Astrocyte of the spinal cord (primary cell): ENCODE results near the gene CCR7.
A peak's percentile ranks its signal among the peaks of the same experiment; 100 is the strongest.
"Not testable (repeated sequence)": the region's sequence is repeated elsewhere in the genome, so short reads cannot be mapped to it uniquely, and the experiment has no call there.

Experiments used
- DNase-seq: peaks from one replicate; pipeline ENCODE4 v3.0.0; 2011; ENCODE audit warnings: low read depth, low spot score
- H3K4me3 ChIP-seq: 2 replicates; pipeline ENCODE4 v1.5.1; 2011; ENCODE audit warnings: low read depth, mild to moderate bottlenecking, low read length, moderate library complexity
- CTCF ChIP-seq: IDR thresholded peaks from 2 replicates; pipeline ENCODE4 v1.5.1; 2012; ENCODE audit warnings: low read depth, mild to moderate bottlenecking, low read length, inconsistent platforms
- in situ Hi-C: cut with HindIII; loops from 2 replicates; pipeline ENCODE4 v1.10.0; 2017; ENCODE audit warnings: low sequenced_read_pairs

Gene CCR7

DNA sequence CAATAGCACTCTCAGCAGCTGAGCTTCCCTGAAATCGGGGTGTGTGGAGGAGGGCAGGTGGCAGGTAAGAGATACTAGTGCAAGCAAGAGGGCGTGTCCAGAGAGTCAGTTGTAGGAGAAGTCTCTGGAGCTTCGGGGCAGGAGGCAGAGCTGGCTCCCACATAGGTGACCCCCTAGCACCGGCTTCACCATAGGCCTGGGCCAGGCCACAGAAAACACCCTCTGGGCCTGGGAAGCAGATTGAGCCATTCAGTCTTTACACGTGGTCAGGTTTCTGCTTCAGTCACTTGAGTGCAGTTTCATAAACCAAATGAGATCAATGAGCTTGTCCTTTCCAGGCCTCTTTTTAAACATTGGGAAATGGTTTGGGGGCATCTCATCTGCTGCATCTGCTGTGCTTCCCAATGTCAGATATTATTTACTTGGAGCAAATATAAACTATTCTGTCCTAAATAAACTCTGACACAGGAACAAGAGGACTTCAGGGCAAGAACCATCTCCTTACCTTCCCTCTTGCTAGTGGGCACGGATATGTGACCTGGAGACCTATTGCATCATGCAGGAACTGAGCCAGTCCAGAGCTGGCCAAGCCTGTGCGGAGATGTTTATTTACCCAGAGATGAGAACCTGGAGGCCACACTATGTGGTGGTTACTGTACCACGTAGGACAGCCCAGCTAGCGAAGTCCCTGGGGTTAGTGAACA, 16.1 kb downstream of the CCR7 start:
- in situ Hi-C loops, result no loop called here
- no peak for TF ChIP-seq CTCF
- peak; percentile 94 for DNase-seq
- no peak overlapping the region for H3K4me3 ChIP-seq

- H3K4me3 ChIP-seq, result no peak overlapping the region
- DNase-seq, result no peak
- in situ Hi-C loops, result no loop called here
- no peak for TF ChIP-seq CTCF
Observed at GRCh38 chr17:40548491-40548981, 16.7 kb downstream of the CCR7 start.

GRCh38 chr17:40547785-40548478, 17.3 kb downstream of the CCR7 start:
- in situ Hi-C loops, result no loop called here
- H3K4me3 ChIP-seq, result no peak overlapping the region
- no peak for DNase-seq
- TF ChIP-seq CTCF, result no peak

DNA sequence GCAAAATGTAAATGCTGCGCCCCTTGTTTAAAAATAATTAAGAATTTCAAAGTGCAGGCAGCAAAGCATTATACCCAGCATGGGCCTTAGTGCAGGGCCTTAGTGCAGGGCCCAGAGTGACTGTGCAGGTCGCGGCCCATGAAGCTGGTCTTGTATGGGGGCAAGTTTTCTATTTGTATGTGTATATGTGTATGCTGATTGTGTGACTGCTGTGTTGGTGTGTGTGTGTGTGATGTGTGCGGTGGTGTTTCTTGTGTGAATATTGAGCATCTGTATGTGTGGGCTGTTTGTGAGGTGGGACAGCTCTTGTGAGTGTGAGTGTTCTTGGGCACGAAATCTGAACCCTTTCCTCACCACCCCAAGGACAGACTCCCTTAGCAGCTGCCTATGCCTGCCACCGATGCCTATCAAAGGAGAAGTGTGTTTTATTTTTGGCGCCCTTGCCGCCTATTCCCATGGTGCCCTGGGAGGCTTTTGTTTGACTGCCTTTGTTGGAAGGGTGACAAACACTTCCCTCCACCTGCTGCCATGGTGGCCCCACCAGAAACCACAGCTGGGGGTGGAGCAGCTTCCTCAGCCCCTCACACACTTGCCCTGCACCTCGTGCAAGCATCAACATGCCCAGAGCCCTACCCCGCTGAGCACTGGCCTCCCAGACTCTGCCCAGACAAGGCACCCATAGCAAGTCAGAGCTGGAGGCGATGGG, 18.0 kb downstream of the CCR7 start:
- TF ChIP-seq CTCF, result no peak
- in situ Hi-C loops, result no loop called here
- H3K4me3 ChIP-seq, result no peak overlapping the region
- peak; percentile 26 for DNase-seq

GRCh38 chr17:40546497-40546896, 18.8 kb downstream of the CCR7 start:
- in situ Hi-C loops, DNase-seq, H3K4me3 ChIP-seq: not testable (repeated sequence)

DNA sequence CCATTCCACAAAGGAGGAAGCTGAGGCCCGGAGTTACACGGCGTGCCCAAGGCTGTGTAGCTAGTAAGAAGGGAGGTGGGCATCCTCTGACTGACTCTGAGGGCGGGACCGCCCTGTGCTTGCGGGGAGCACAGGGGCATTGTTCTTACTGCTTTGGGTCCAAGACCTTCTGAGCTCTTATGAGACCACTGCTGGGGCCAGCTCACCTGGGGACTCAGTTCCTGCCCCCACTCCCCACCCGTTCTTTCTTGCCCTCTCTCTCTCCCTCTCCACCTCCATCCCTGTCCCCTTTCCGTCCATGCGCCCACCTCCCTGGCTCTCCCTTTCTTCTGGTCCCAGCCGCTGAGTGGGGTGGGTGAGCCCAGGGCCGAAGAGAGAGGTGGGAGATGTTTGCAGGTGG, 19.6 kb downstream of the CCR7 start:
- DNase-seq, result no peak
- H3K4me3 ChIP-seq, result no peak overlapping the region
- TF ChIP-seq CTCF, result no peak
- in situ Hi-C loops, result no loop called here
